SK-N-SH (cell line): ENCODE measurements around the gene SSR3.

ENCODE experiments used
- NFIC ChIP-seq: IDR thresholded peaks from 2 replicates; pipeline ENCODE4 v1.4.0; 2012; ENCODE audit warnings: borderline replicate concordance
- POLR2AphosphoS5 ChIP-seq: IDR thresholded peaks from 2 replicates; pipeline ENCODE4 v1.6.1; 2012; ENCODE audit warnings: low read depth, low read length
- RAD21 ChIP-seq: IDR thresholded peaks from 2 replicates; pipeline ENCODE4 v1.6.1; 2012; ENCODE audit warnings: mild to moderate bottlenecking, low read length
- SMC3 ChIP-seq: IDR thresholded peaks from 2 replicates; pipeline ENCODE4 v1.6.1; 2012; ENCODE audit warnings: low read depth, low read length, improper control_type of control experiment
- TF ChIP-seq, protein P1 (sequence below): fragments of 200-600 bp; sonication (generic); IDR thresholded peaks from 2 replicates; pipeline ENCODE4 v1.6.1; 2017; ENCODE audit warnings: antibody characterized with exemption, mild to moderate bottlenecking, moderate library complexity

GRCh38 chr3:156552973-156553372, 1.9 kb downstream of the SSR3 start:
- TF ChIP-seq NFIC (no peak), SMC3 (no peak), POLR2AphosphoS5 (no peak), RAD21 (no peak)
- TF ChIP-seq, protein P1, sequence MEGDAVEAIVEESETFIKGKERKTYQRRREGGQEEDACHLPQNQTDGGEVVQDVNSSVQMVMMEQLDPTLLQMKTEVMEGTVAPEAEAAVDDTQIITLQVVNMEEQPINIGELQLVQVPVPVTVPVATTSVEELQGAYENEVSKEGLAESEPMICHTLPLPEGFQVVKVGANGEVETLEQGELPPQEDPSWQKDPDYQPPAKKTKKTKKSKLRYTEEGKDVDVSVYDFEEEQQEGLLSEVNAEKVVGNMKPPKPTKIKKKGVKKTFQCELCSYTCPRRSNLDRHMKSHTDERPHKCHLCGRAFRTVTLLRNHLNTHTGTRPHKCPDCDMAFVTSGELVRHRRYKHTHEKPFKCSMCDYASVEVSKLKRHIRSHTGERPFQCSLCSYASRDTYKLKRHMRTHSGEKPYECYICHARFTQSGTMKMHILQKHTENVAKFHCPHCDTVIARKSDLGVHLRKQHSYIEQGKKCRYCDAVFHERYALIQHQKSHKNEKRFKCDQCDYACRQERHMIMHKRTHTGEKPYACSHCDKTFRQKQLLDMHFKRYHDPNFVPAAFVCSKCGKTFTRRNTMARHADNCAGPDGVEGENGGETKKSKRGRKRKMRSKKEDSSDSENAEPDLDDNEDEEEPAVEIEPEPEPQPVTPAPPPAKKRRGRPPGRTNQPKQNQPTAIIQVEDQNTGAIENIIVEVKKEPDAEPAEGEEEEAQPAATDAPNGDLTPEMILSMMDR, result no peak
